A549 (cell line): ENCODE data around the gene PEX26. TPM values are rescaled to one million over a fixed set of nuclear protein-coding genes. Genes with fewer than 3 reads are reported as not detected.

ENCODE experiments used
- ATAC-seq, 2 experiments: fragments of 200-7000 bp in 1 of 2; fragments of >200 bp in 1 of 2; cut with Nextera tagmentation in 1 of 2; cut with Tn5 transposase in 1 of 2; 3 replicates each; pipeline versions ENCODE4 v1.8.0 to v1.9.1; 2018 to 2020; ENCODE audit warnings: mild to moderate bottlenecking in 1 of 2, moderate library complexity in 1 of 2
- CTCF ChIA-PET: fragments of 300-600 bp; sonication (Branson Sonifier 250); formaldehyde crosslinking; extraction: SDS; loops from one replicate; lab custom pipeline; 2021; ENCODE audit warnings: antibody characterized with exemption, inconsistent platforms; lab: Yijun Ruan, JAX
- POLR2A ChIA-PET: fragments of 350-600 bp; formaldehyde crosslinking; extraction: SDS; loops from one replicate; lab custom pipeline; 2021; ENCODE audit warnings: antibody characterized with exemption, inconsistent platforms; lab: Yijun Ruan, JAX
- DNase-seq, 2 experiments: peaks; one replicate each; pipeline versions ENCODE4 v3.0.0 to v3.0.0-alpha.2; 2011 to 2016; ENCODE audit warnings: low read depth in 1 of 2, low spot score in 1 of 2
- FAIRE-seq: peaks from 2 replicates; lab custom pipeline; 2011; peaks lifted over from hg19 to GRCh38; lab: Jason Lieb, UNC
- H3K27ac ChIP-seq, 2 experiments: fragments of >200 bp; sonication (Bioruptor Twin); formaldehyde crosslinking; 3 replicates each; pipeline ENCODE4 v1.5.1; 2016 to 2017
- H3K4me1 ChIP-seq: fragments of >200 bp; sonication (Bioruptor Twin); formaldehyde crosslinking; 3 replicates; pipeline ENCODE4 v1.6.1; 2016
- H3K4me2 ChIP-seq: fragments of >200 bp; sonication (Bioruptor Twin); formaldehyde crosslinking; 3 replicates; pipeline ENCODE4 v1.6.1; 2016
- H3K4me3 ChIP-seq: fragments of >200 bp; sonication (Bioruptor Twin); formaldehyde crosslinking; 3 replicates; pipeline ENCODE4 v1.5.1; 2016
- H3K9me3 ChIP-seq: fragments of >200 bp; sonication (Bioruptor Twin); formaldehyde crosslinking; 3 replicates; pipeline ENCODE4 v1.6.1; 2016
- BHLHE40 ChIP-seq: IDR thresholded peaks from 2 replicates; pipeline ENCODE4 v1.6.1; 2012; ENCODE audit warnings: low read depth, low read length, inconsistent platforms
- CBX2 ChIP-seq: fragments of 200-600 bp; sonication (generic); IDR thresholded peaks from 2 replicates; pipeline ENCODE4 v1.6.1; 2016; ENCODE audit warnings: low read depth, mild to moderate bottlenecking, borderline replicate concordance
- ELK1 ChIP-seq: fragments of 150-350 bp; IDR thresholded peaks from 2 replicates; pipeline ENCODE4 v1.6.1; 2014; ENCODE audit warnings: low read depth, mild to moderate bottlenecking, low read length
- FOSB ChIP-seq: fragments of 250-450 bp; sonication (Bioruptor Pico); IDR thresholded peaks from 2 replicates; pipeline ENCODE4 v1.5.0; 2020; ENCODE audit warnings: mild to moderate bottlenecking, moderate library complexity
- HEYL ChIP-seq: fragments of 250-450 bp; sonication (Bioruptor Pico); IDR thresholded peaks from 2 replicates; pipeline ENCODE4 v1.8.0; 2021; ENCODE audit warnings: mild to moderate bottlenecking, moderate library complexity
- HOXB5 ChIP-seq: fragments of 250-450 bp; sonication (Bioruptor Pico); IDR thresholded peaks from 2 replicates; pipeline ENCODE4 v1.5.0; 2020; ENCODE audit warnings: mild to moderate bottlenecking, moderate library complexity
- JUN ChIP-seq, 2 experiments: fragments of >200 bp; sonication (Bioruptor Twin); formaldehyde crosslinking; IDR thresholded peaks; 2 replicates in 1 of 2; 3 replicates in 1 of 2; pipeline ENCODE4 v1.6.1; 2016 to 2017
- MAFK ChIP-seq: fragments of 450-650 bp; IDR thresholded peaks from 2 replicates; pipeline ENCODE4 v1.6.1; 2014; ENCODE audit not compliant: partially characterized antibody
- NFE2L2 ChIP-seq: fragments of 150-350 bp; conservative IDR thresholded peaks from 2 replicates; pipeline ENCODE4 v1.6.1; 2014; ENCODE audit warnings: low read length
- POLR2A ChIP-seq: IDR thresholded peaks from 2 replicates; pipeline ENCODE4 v1.6.1; 2012; ENCODE audit warnings: mild to moderate bottlenecking, low read length
- RARB ChIP-seq: fragments of 250-450 bp; sonication (Bioruptor Pico); IDR thresholded peaks from 2 replicates; pipeline ENCODE4 v1.8.0; 2021; ENCODE audit warnings: mild to moderate bottlenecking, moderate library complexity
- RCOR1 ChIP-seq: fragments of 150-350 bp; IDR thresholded peaks from 2 replicates; pipeline ENCODE4 v1.6.1; 2014; ENCODE audit warnings: antibody characterized with exemption, low read length, low read depth
- REST ChIP-seq: fragments of 200-600 bp; sonication (generic); IDR thresholded peaks from 2 replicates; pipeline ENCODE4 v1.6.1; 2016; ENCODE audit warnings: antibody characterized with exemption, mild to moderate bottlenecking, moderate library complexity
- RFX5 ChIP-seq: fragments of 450-650 bp; IDR thresholded peaks from 2 replicates; pipeline ENCODE4 v1.7.1; 2014; ENCODE audit warnings: antibody characterized with exemption, mild to moderate bottlenecking, moderate library complexity
- ZNF302 ChIP-seq: fragments of 250-450 bp; sonication (Bioruptor Pico); IDR thresholded peaks from 2 replicates; pipeline ENCODE4 v1.9.0; 2021; ENCODE audit warnings: inconsistent platforms, mild to moderate bottlenecking, moderate library complexity
- WGBS: methylation state at CpG from one replicate; pipeline ENCODE4 v1.1.6; 2017; ENCODE audit errors: missing lambda C conversion rate; 5-methylcytosine and 5-hydroxymethylcytosine counted together
- polyA plus RNA-seq, 4 experiments: library from polyadenylated mRNA; depleted of rRNA in 3 of 4; stranded (reverse); fragments of >200 nt; fragmentation: RNase III in 1 of 4; extraction: RNeasy Plus Mini Kit Qiagen cat#74134 plus additional on column Dnase treatment in 1 of 4; gene quantifications; 2 replicates in 3 of 4; 3 replicates in 1 of 4; pipeline ENCODE4 v1.2.3, GENCODE V29; 2011 to 2017
- TF ChIP-seq, protein P1 (sequence below): fragments of 450-650 bp; IDR thresholded peaks from 2 replicates; pipeline ENCODE4 v1.6.1; 2014; ENCODE audit warnings: antibody characterized with exemption
- TF ChIP-seq, protein P2 (sequence below): fragments of >200 bp; sonication (Bioruptor Twin); formaldehyde crosslinking; IDR thresholded peaks from 3 replicates; pipeline ENCODE4 v1.5.1; 2016

PEX26 gene
- polyA plus RNA-seq, 2 of the 4 experiments (the other 2 are of a cell fraction), result 11.8 to 12.4 TPM

- no peak for TF ChIP-seq MAFK
- no peak for TF ChIP-seq REST
- TF ChIP-seq RCOR1, result no peak
- TF ChIP-seq, protein P1, sequence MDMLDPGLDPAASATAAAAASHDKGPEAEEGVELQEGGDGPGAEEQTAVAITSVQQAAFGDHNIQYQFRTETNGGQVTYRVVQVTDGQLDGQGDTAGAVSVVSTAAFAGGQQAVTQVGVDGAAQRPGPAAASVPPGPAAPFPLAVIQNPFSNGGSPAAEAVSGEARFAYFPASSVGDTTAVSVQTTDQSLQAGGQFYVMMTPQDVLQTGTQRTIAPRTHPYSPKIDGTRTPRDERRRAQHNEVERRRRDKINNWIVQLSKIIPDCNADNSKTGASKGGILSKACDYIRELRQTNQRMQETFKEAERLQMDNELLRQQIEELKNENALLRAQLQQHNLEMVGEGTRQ, result no peak
- TF ChIP-seq NFE2L2, result no peak
- TF ChIP-seq HEYL (CRISPR knock-in tag), result no peak
- no peak for TF ChIP-seq RARB (CRISPR knock-in tag)
- TF ChIP-seq JUN (IDR thresholded peaks at IDR 0.05), result no peak
- TF ChIP-seq HOXB5 (CRISPR knock-in tag), result no peak
- TF ChIP-seq ELK1, result no peak
- TF ChIP-seq ZNF302 (CRISPR knock-in tag), result no peak
- TF ChIP-seq, protein P2, sequence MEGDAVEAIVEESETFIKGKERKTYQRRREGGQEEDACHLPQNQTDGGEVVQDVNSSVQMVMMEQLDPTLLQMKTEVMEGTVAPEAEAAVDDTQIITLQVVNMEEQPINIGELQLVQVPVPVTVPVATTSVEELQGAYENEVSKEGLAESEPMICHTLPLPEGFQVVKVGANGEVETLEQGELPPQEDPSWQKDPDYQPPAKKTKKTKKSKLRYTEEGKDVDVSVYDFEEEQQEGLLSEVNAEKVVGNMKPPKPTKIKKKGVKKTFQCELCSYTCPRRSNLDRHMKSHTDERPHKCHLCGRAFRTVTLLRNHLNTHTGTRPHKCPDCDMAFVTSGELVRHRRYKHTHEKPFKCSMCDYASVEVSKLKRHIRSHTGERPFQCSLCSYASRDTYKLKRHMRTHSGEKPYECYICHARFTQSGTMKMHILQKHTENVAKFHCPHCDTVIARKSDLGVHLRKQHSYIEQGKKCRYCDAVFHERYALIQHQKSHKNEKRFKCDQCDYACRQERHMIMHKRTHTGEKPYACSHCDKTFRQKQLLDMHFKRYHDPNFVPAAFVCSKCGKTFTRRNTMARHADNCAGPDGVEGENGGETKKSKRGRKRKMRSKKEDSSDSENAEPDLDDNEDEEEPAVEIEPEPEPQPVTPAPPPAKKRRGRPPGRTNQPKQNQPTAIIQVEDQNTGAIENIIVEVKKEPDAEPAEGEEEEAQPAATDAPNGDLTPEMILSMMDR, result no peak
- 82% methylated on average over 11 of the region's 11 CpGs for WGBS
- Histone ChIP-seq H3K4me1 (peaks cover 5% of the 10 kb centered on the region; the same call in 1 of the 3 replicates), H3K27ac (0 out of 6 replicates have a peak overlapping the region, but pooled peaks of 1 of the 2 experiments have one; percentile 36), H3K4me3 (no peak overlapping the region), H3K4me2 (no peak overlapping the region), H3K9me3 (no peaks in the 10 kb centered on the region)
- POLR2A ChIA-PET, result no interaction called here
- FAIRE-seq (no peak), DNase-seq (no peak), ATAC-seq (no peak)
- CTCF ChIA-PET, result interaction anchor here (0.8 to 3.3 kb wide), 3 partner anchors 8 to 31 kb away, joined by 4 to 20 read pairs (median 4); no protein-coding TSS in a partner anchor
Observed at GRCh38 chr22:18044548-18045271, 33.1 kb upstream of the PEX26 start.

GRCh38 chr22:18045794-18046193 is 32.0 kb upstream of the PEX26 start:
- CTCF ChIA-PET, result interaction anchor here (0.8 kb wide), 1 partner anchor 216 kb away, joined by 3 read pairs; no protein-coding TSS in a partner anchor

More at GRCh38 chr22:18045794-18046193, 32.0 kb upstream of the PEX26 start:
- FAIRE-seq (no peak), ATAC-seq (no peak), DNase-seq (no peak)
- POLR2A ChIA-PET, result no interaction called here
- no peak overlapping the region for H3K4me3 ChIP-seq
- no peak overlapping the region for H3K27ac ChIP-seq
- 90% methylated on average over 4 of the region's 4 CpGs for WGBS
- H3K9me3 ChIP-seq, result no peaks in the 10 kb centered on the region
- no peak overlapping the region for H3K4me2 ChIP-seq
- TF ChIP-seq CBX2 (no peak), RFX5 (no peak), BHLHE40 (no peak), NFE2L2 (no peak), POLR2A (no peak), FOSB (CRISPR knock-in tag) (no peak)
- peaks cover 5% of the 10 kb centered on the region; the same call in 1 of the 3 replicates for H3K4me1 ChIP-seq
